CD4-positive, alpha-beta T cell treated with Interleukin-2 at 100 ng/mL for 4 hours (primary cell): Measurements from ENCODE around the gene THSD4.
"Not testable (repeated sequence)": the region's sequence is repeated elsewhere in the genome, so short reads cannot be mapped to it uniquely, and the experiment has no call there.

Experiments used
- DNase-seq: peaks from one replicate; pipeline ENCODE4 v3.0.0-alpha.2; 2020; ENCODE audit warnings: low spot score

THSD4 gene

GRCh38 chr15:71294251-71294910 is 179.1 kb downstream of the THSD4 start:
- no peak for DNase-seq

- no peak for DNase-seq
These were observed 179.8 kb downstream of the THSD4 start for GRCh38 chr15:71294911-71295602.

GRCh38 chr15:71295603-71296314 is 180.5 kb downstream of the THSD4 start:
- no peak for DNase-seq

GRCh38 chr15:71296315-71296679 is 181.0 kb downstream of the THSD4 start:
- no peak for DNase-seq

GRCh38 chr15:71301958-71302621 is 186.8 kb downstream of the THSD4 start:
- DNase-seq, result no peak

- DNase-seq, result no peak
These were observed 187.7 kb downstream of the THSD4 start for GRCh38 chr15:71302861-71303410.

GRCh38 chr15:71303977-71304376 is 188.7 kb downstream of the THSD4 start:
- no peak for DNase-seq

- no peak for DNase-seq
These were observed 189.4 kb downstream of the THSD4 start for GRCh38 chr15:71304681-71305080.

- DNase-seq, result no peak
These were observed 191.3 kb downstream of the THSD4 start for GRCh38 chr15:71306538-71306937.

- no peak for DNase-seq
These were observed 197.0 kb downstream of the THSD4 start for GRCh38 chr15:71312194-71312708.

GRCh38 chr15:71312731-71313460 is 197.6 kb downstream of the THSD4 start:
- DNase-seq, result no peak

GRCh38 chr15:71313806-71314205 is 198.5 kb downstream of the THSD4 start:
- no peak for DNase-seq

- DNase-seq, result no peak
These were observed 199.8 kb downstream of the THSD4 start for GRCh38 chr15:71314956-71315537.

- no peak for DNase-seq
These were observed 201.6 kb downstream of the THSD4 start for GRCh38 chr15:71316911-71317310.

GRCh38 chr15:71319424-71319823 is 204.2 kb downstream of the THSD4 start:
- not testable (repeated sequence) for DNase-seq

- no peak for DNase-seq
These were observed 204.7 kb downstream of the THSD4 start for GRCh38 chr15:71319935-71320334.

GRCh38 chr15:71323082-71323481 is 207.8 kb downstream of the THSD4 start:
- DNase-seq, result no peak

GRCh38 chr15:71323584-71323983 is 208.3 kb downstream of the THSD4 start:
- DNase-seq, result no peak

- no peak for DNase-seq
These were observed 210.2 kb downstream of the THSD4 start for GRCh38 chr15:71325481-71325880.

GRCh38 chr15:71328453-71328852 is 213.2 kb downstream of the THSD4 start:
- no peak for DNase-seq

GRCh38 chr15:71329041-71329440 is 213.8 kb downstream of the THSD4 start:
- DNase-seq, result no peak
